AML-193 (cell line): ENCODE results near the gene OSGIN1.
A peak's percentile ranks its signal among the peaks of the same experiment; 100 is the strongest.
"Not testable (repeated sequence)": the region's sequence is repeated elsewhere in the genome, so short reads cannot be mapped to it uniquely, and the experiment has no call there.

Source experiments
- DNase-seq, 2 experiments: peaks; one replicate each; lab custom pipeline; 2025; lab: John Stamatoyannopoulos, UW

Gene OSGIN1

DNA sequence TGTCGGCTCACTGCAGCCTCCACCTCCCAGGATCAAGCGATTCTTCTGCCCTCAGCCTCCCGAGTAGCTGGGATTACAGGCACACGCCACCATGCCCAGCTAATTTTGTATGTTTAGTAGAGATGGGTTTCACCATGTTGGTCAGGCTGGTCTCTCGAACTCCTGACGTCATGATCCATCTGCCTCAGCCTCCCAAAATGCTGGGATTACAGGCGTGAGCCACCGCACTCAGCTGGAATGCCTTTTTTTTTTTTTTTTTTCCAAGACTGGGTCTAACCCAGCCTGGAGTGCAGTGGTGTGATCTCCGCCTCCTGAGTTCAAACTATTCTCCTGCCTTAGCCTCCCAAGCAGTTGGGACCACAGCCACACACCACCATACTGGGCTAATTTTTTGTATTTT is 11.5 kb upstream of the OSGIN1 start:
- not testable (repeated sequence) for DNase-seq

GRCh38 chr16:83942074-83942473 is 11.0 kb upstream of the OSGIN1 start:
- DNase-seq: no peak

DNA sequence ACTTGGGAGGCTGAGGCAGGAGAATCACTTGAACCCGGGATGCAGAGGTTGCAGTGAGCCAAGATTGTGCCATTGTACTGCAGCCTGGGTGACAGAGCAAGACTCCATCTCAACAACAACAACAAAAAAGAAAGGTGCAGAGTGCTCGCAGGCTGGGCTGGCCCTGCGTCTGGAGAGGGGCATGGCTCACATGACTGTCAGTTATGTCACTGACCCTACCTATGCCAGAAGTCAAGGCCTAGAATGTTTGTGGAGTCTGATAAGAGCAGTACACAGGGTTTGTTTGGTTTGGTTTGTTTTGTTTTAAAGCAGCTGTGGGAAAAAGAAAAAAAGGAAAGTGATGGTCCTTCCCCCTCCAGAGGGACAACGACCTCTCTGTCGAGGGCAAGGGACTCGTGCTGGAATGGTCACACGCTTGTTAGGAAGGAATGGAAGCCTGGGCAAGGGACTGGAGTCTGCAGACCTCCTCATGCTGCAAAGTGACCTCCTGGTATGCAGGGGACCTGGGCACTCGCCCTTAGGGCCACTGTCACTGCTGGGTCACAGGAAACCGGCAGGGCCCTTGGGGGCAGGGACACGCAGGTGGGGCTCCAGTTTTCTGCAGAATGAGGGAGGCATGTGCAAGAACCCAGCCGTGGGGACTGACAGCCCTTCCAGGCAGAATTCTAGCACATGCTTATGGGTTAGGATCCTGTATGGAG is 10.1 kb upstream of the OSGIN1 start:
- no peak for DNase-seq

GRCh38 chr16:83943516-83944050 is 9.5 kb upstream of the OSGIN1 start:
- no peak for DNase-seq

DNA sequence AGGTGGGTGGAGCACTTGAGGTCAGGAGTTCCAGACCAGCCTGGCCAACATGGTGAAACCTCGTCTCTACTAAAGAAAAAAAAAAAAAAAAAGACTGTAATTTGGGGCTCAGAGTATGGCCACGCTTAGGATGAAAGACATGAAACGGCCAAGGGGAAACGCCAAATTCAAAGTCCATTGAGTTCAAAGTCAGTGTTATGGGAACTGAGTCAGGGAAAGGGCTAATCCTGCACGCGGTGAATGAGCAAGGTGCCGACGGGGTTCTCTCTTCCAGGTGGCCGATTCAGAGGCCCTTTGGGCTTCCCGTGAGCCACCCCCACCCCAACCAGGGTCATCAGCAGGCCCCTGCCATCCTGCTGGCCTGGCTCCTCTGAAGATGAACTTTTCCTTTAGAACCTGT is 7.5 kb upstream of the OSGIN1 start:
- DNase-seq: no peak

GRCh38 chr16:83946154-83946780 is 6.8 kb upstream of the OSGIN1 start:
- DNase-seq: no peak

DNA sequence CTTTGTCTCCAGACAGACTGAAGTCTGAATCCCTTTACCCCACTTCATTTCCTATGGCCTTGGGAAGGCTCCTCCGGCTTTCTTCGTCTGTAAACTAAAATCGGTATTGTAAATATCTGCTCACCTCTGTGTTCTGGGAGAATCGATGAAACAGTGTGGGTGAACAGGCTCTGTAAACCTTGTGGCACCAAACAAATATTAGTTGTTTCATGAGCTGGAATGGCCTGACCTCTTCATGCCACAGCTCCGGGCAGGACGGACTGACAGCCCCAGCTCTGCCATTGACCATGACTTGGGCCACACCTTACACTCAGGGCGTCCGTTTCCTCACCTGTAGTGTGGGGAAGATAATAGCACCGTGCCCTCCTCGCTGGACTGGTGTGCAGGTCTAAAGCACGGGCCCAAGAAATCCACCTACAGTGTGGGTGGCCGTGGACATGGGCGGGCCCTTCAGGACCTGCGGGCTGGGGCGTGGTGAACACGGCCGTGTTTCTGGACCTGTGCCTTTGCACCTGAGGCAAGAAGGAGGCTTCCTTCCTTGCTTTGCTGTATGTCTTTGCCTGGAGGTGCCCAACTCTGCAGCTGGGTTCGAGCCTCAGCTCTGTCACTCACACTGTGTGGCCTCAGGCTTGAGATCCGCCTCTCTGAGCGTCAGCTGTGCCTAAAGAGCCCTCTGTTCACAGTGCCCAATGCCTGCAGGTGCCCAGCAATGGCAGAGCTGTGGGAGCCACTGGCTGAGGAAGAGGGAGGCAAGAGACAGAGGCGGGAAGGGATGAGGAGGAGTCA is 6.1 kb upstream of the OSGIN1 start:
- DNase-seq: no peak

GRCh38 chr16:83947642-83948234 is 5.3 kb upstream of the OSGIN1 start:
- DNase-seq: no peak

- DNase-seq: no peak
Observed at GRCh38 chr16:83948914-83949723, 3.9 kb upstream of the OSGIN1 start.

- DNase-seq: no peak
Observed at GRCh38 chr16:83949724-83950001, 3.4 kb upstream of the OSGIN1 start.

DNA sequence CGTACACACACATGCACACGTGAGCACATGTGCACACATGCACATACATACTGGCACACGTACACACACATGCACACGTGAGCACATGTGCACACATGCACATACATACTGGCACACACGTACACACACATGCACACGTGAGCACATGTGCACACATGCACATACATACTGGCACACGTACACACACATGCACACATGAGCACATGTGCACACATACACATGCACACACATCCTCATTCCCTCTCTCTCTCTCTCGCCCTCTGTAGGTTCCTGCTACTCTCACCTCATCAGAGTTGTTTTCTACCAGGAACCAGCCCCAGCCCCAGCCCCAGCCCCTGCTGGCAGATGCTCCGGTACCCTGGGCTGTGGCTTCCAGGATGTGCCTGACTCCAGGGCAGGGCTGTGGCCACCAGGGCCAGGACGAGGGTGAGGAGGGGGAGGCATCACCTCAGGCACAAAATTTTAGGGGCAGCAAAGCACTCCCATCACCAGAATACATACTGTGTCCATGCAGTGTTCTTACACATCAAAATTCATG is 2.1 kb upstream of the OSGIN1 start:
- DNase-seq: not testable (repeated sequence)

DNA sequence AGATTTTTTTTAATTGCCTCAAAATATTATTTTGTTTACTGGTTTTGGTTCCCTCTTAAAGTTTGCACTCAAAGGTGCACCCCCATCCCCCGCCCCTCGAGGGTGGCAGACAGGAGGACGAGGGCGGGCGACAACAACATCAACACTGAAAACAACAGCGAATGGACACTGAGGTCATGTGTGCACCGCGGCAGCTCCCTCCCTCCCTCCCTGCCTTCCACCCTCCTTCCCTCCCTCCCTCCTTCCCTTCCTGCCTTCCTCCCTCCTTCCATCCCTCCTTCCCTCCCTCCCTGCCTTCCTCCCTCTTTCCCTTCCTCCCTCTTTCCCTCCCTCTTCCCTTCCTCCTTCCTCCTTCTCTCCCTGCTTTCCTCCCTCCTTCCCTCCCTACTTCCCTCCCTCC is 1.5 kb upstream of the OSGIN1 start:
- no peak for DNase-seq

GRCh38 chr16:83952587-83952939 is 477 bp upstream of the OSGIN1 start:
- no peak for DNase-seq

DNA sequence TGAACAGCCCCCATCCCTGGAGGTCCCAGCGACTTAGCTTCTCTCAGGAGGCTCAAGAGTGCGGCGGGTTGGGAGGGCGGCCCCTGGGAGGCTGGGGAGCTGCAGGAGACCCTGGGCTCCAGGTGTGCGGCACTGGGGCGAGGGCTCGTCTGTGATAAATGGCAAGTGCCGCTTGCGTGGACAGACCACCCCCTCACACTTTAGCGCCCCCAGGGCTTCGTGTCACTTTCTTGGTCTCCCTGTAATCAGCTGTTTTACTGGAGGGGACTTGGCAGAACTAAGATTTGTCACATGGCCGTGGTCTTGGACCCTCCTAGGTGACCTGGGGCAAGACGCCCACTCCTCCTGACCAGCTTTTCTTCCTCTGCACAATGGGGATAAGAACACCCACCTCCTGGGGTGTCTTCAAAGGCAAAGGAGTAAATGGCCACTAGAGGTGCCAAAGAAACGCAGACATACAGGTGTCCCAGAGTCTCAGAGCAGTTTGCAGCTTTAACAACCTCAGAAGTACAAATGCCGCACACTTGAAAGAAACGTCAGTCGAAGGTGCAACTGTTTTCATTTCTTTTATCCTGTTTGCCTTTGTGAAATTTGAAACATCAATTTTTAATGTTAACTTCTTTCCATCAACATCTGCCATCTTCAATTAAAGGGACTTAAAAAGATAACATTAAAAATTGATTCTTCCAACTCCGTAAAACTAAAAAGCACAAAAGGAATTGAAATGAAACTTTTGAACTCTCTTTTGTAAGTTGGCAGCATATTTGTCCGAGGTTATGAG is 946 bp downstream of the OSGIN1 start:
- peak; percentile 21 to 25 for DNase-seq

GRCh38 chr16:83954577-83955016 is 1.6 kb downstream of the OSGIN1 start:
- DNase-seq: no peak

GRCh38 chr16:83955218-83956130 is 2.4 kb downstream of the OSGIN1 start:
- no peak for DNase-seq

DNA sequence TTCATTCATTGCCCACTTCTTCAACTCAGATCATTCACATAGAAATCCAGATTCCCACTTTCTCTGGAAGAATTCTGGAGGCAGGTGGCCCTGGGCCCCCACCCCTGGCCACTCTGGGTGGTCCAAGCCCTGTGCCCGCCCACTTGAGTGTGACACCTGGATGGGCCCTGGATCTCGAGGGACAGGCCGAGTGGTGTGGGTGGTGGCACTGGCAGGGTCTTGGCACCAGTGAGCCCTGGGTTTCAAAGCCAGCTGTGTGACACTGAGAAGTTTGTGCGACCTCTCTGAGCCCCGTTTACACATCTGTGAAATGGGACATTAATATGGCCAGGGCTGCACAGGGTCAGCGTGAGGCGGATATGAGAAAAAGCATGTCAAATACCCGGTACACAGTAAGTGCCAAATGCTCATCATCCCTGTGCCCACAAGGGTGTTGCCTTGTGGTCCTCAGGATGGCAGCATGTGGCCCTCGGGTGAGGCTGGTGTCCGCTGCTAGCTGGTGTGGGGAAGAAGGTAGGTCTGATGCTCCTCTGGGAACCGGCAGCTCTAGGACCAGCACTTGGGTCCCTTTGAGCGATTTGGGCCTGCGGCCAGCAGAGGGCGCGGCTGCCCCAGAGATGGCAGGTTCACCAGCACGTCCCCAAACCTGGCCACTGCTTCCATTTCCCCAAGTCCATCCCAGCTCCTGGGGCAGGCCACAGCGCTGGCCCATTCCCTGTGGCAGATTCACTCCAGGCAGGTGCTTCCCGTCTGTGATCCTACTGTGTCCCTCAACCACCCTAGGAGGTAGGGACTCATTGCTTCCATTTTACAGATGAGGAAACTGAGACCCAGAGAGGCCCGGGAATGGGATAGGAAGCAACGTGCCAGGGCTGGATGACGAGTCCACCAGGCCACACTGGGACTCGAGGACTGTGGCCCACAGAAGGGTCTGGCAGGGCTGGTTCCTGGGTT is 3.6 kb downstream of the OSGIN1 start:
- peak; percentile 46 to 63 for DNase-seq

DNA sequence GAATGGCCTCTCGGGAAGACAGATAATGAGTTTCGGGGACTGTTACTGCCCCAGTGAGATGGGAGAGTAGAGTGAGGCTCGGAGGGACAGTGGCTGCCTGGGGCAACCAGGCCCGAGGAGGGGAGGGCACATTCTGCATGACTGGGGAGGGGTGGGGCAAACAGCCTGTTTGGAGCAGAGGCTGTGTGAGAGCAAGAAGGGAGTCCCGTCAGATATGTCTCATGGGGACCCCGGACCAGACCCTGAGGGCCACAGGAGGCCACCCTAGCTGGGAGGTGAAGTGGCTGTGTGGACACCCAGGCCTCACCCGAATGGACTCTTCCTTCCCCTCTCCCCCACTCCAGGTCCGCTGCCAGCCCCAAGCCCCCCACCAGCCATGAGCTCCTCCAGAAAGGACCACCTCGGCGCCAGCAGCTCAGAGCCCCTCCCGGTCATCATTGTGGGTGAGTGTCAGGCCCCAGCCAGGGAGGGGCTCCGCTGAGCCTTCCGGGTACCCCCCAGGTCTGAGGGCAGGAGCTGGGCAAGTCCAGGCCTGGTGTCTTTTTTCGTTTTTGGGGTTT is 4.3 kb downstream of the OSGIN1 start:
- DNase-seq: no peak
